ENCODE data around the gene YIF1A. TPM values are rescaled to one million over a fixed set of nuclear protein-coding genes. Genes with fewer than 3 reads are reported as not detected.

Gene YIF1A
- 10 to 100 TPM; 24.5 to 63.3 (median 56.9) TPM for total RNA-seq
- total RNA-seq (2013): 23.1 TPM
- total RNA-seq: 16.7 to 93.8 (median 27.5) reads per million in 29 experiments

- Mint-ChIP-seq H3K4me3 (peak within 1 kb of the TSS; percentile 84 to 93 (median 89)), H3K27ac (peak within 1 kb of the TSS; percentile 84 to 95), H3K27me3 (peaks cover 12 to 19% of the 10 kb centered on the region in 2 donors), H3K36me3 (no peaks in the 10 kb centered on the region), H3K4me1 (peaks cover 33 to 46% (median 37%) of the 10 kb centered on the region in 3 donors), H3K9me3 (no peaks in the 10 kb centered on the region)
- H3K36me3 ChIP-seq (ENCODE audit: control insufficient read depth in 2 of 2, extremely low read depth in 1 of 2, insufficient read depth in 1 of 2, low read length in 1 of 2): peaks cover 4 to 9% of the 10 kb centered on the region in 2 donors
- peak within 1 kb of the TSS; percentile 72 for H3K27ac ChIP-seq (ENCODE audit: low read length)
- H3K9me3 ChIP-seq: no peaks in the 10 kb centered on the region
- under 1% methylated on average over 81 of the region's 87 CpGs for WGBS (ENCODE audit: insufficient coverage)
- peak; percentile 90 to 99 (median 98) for DNase-seq
- POLR2A ChIA-PET: interaction anchor here (0.6 to 1.4 kb wide), 7 partner anchors 21 to 966 kb away, joined by 3 to 8 read pairs (median 4); partner anchors contain the start of genes CD248 (in 1 of the 2), RAB1B (in 1 of the 2) and RBM4B (in 1 of the 2)
- H3K4me1 ChIP-seq (ENCODE audit: control insufficient read depth in 1 of 2, extremely low read depth in 1 of 2, insufficient read depth in 2 of 2, low read length in 2 of 2): peaks cover 4 to 43% of the 10 kb centered on the region in 2 experiments
- CTCF ChIA-PET: interaction anchor here in 1 of 2 donors (0.6 to 2.5 kb wide), 9 partner anchors 16 to 1301 kb away, joined by 3 to 34 read pairs (median 3); partner anchors contain the start of genes MRPL11 and NPAS4
- peak within 1 kb of the TSS; percentile 74 to 80 for H3K4me3 ChIP-seq (ENCODE audit: control insufficient read depth in 1 of 2, extremely low read depth in 1 of 2, low read length in 1 of 2)
- peak; percentile 91 to 96 (median 94) for ATAC-seq (replicated peaks in 1 of 4)
- peaks cover 0 to 28% of the 10 kb centered on the region in 2 experiments for H3K27me3 ChIP-seq (replicated peaks in 1 of 2; ENCODE audit: control insufficient read depth in 2 of 2, extremely low read depth in 1 of 2, insufficient read depth in 2 of 2, low read length in 1 of 2)
Measured at GRCh38 chr11:66288671-66289547, at the start of gene YIF1A. YIF1A (minus strand) TSS chr11:66289143; CDS start chr11:66288985, 158 bp downstream.

GRCh38 chr11:66337103-66337899 is 48.4 kb upstream of the YIF1A start:
- 90% methylated on average over 7 of the region's 18 CpGs for WGBS (ENCODE audit: insufficient coverage)
- Histone ChIP-seq H3K27me3 (replicated peaks in 1 of 2; ENCODE audit: control insufficient read depth in 2 of 2, extremely low read depth in 1 of 2, insufficient read depth in 2 of 2, low read length in 1 of 2) (peaks cover 0 to 10% of the 10 kb centered on the region in 2 experiments), H3K36me3 (ENCODE audit: control insufficient read depth in 2 of 2, extremely low read depth in 1 of 2, insufficient read depth in 1 of 2, low read length in 1 of 2) (peaks cover 30 to 39% of the 10 kb centered on the region in 2 donors), H3K9me3 (no peaks in the 10 kb centered on the region), H3K27ac (ENCODE audit: low read length) (no peak overlapping the region), H3K4me3 (ENCODE audit: control insufficient read depth in 1 of 2, extremely low read depth in 1 of 2, low read length in 1 of 2) (no peak overlapping the region), H3K4me1 (ENCODE audit: control insufficient read depth in 1 of 2, extremely low read depth in 1 of 2, insufficient read depth in 2 of 2, low read length in 2 of 2) (peaks cover 2 to 29% of the 10 kb centered on the region in 2 experiments)
- CTCF ChIA-PET: interaction anchor here in 1 of 2 donors (0.5 to 1.0 kb wide), 2 partner anchors 25 to 48 kb away, joined by 5 read pairs; no protein-coding TSS in a partner anchor
- Mint-ChIP-seq H3K9me3 (no peaks in the 10 kb centered on the region), H3K4me1 (peaks cover 10 to 27% (median 27%) of the 10 kb centered on the region in 3 donors), H3K36me3 (peaks cover 15% of the 10 kb centered on the region), H3K27ac (peak overlapping the region in 1 of 2 donors; percentile 52), H3K27me3 (no peaks in the 10 kb centered on the region), H3K4me3 (peak overlapping the region; percentile 24 to 88 (median 86))
- no peak for ATAC-seq (replicated peaks in 1 of 4)
- no peak for DNase-seq
- POLR2A ChIA-PET: no interaction called here

GRCh38 chr11:66336234-66337102 is 47.5 kb upstream of the YIF1A start, which contains the start of gene RIN1:
RIN1 (minus strand) TSS chr11:66336434; CDS start chr11:66336402, 32 bp downstream.
- Histone ChIP-seq H3K36me3 (ENCODE audit: control insufficient read depth in 2 of 2, extremely low read depth in 1 of 2, insufficient read depth in 1 of 2, low read length in 1 of 2) (peaks cover 25 to 33% of the 10 kb centered on the region in 2 donors), H3K27ac (ENCODE audit: low read length) (peak within 1 kb of the TSS; percentile 41), H3K4me3 (ENCODE audit: control insufficient read depth in 1 of 2, extremely low read depth in 1 of 2, low read length in 1 of 2) (peak within 1 kb of the TSS; percentile 52 to 55), H3K9me3 (no peaks in the 10 kb centered on the region), H3K4me1 (ENCODE audit: control insufficient read depth in 1 of 2, extremely low read depth in 1 of 2, insufficient read depth in 2 of 2, low read length in 2 of 2) (peaks cover 2 to 29% of the 10 kb centered on the region in 2 experiments), H3K27me3 (replicated peaks in 1 of 2; ENCODE audit: control insufficient read depth in 2 of 2, extremely low read depth in 1 of 2, insufficient read depth in 2 of 2, low read length in 1 of 2) (peaks cover 0 to 10% of the 10 kb centered on the region in 2 experiments)
- H3K27me3 Mint-ChIP-seq: no peaks in the 10 kb centered on the region
- 13% methylated on average over 15 of the region's 22 CpGs for WGBS (ENCODE audit: insufficient coverage)
- POLR2A ChIA-PET: no interaction called here
- peak in 27 of 35 experiments; percentile 24 to 67 (median 42) for DNase-seq
- ATAC-seq (replicated peaks in 1 of 4): peak; percentile 56 to 77 (median 64)
- no peaks in the 10 kb centered on the region for H3K9me3 Mint-ChIP-seq
- CTCF ChIA-PET: interaction anchor here in 1 of 2 donors (0.5 to 1.0 kb wide), 3 partner anchors 24 to 567 kb away, joined by 3 to 7 read pairs (median 5); no protein-coding TSS in a partner anchor
- peak within 1 kb of the TSS; percentile 57 to 87 for H3K27ac Mint-ChIP-seq
- H3K4me1 Mint-ChIP-seq: peaks cover 10 to 25% (median 23%) of the 10 kb centered on the region in 3 donors
- peak within 1 kb of the TSS; percentile 86 to 89 (median 88) for H3K4me3 Mint-ChIP-seq
- peaks cover 8% of the 10 kb centered on the region for H3K36me3 Mint-ChIP-seq

- Mint-ChIP-seq H3K36me3 (peaks cover 4% of the 10 kb centered on the region), H3K9me3 (no peaks in the 10 kb centered on the region), H3K27me3 (no peaks in the 10 kb centered on the region), H3K27ac (peak overlapping the region in 1 of 2 donors; percentile 87), H3K4me1 (peaks cover 10 to 25% (median 23%) of the 10 kb centered on the region in 3 donors), H3K4me3 (peak overlapping the region; percentile 86 to 89 (median 88))
- Histone ChIP-seq H3K27ac (ENCODE audit: low read length) (no peak overlapping the region), H3K27me3 (replicated peaks in 1 of 2; ENCODE audit: control insufficient read depth in 2 of 2, extremely low read depth in 1 of 2, insufficient read depth in 2 of 2, low read length in 1 of 2) (peaks cover 0 to 10% of the 10 kb centered on the region in 2 experiments), H3K36me3 (ENCODE audit: control insufficient read depth in 2 of 2, extremely low read depth in 1 of 2, insufficient read depth in 1 of 2, low read length in 1 of 2) (peaks cover 18 to 25% of the 10 kb centered on the region in 2 donors), H3K4me3 (ENCODE audit: control insufficient read depth in 1 of 2, extremely low read depth in 1 of 2, low read length in 1 of 2) (peak overlapping the region; percentile 52 to 55), H3K9me3 (no peaks in the 10 kb centered on the region), H3K4me1 (ENCODE audit: control insufficient read depth in 1 of 2, extremely low read depth in 1 of 2, insufficient read depth in 2 of 2, low read length in 2 of 2) (peaks cover 2 to 29% of the 10 kb centered on the region in 2 experiments)
- ATAC-seq (replicated peaks in 1 of 4) (peak; percentile 17 to 35 (median 26)), DNase-seq (no peak)
- WGBS (ENCODE audit: insufficient coverage): 43% methylated on average over 27 of the region's 35 CpGs
- CTCF ChIA-PET: interaction anchor here in 1 of 2 donors (0.5 to 1.0 kb wide), 3 partner anchors 23 to 566 kb away, joined by 3 to 7 read pairs (median 5); no protein-coding TSS in a partner anchor
- POLR2A ChIA-PET: no interaction called here
Measured at GRCh38 chr11:66335531-66336233, 46.7 kb upstream of the YIF1A start.

All from T-cell (primary cell).